ENCODE results near the gene HTR3A. TPM values are rescaled to one million over a fixed set of nuclear protein-coding genes. Genes with fewer than 3 reads are reported as not detected.
A peak's percentile ranks its signal among the peaks of the same experiment; 100 is the strongest.

Gene HTR3A
- total RNA-seq, 2 experiments from 2014 or later: not detected

DNA sequence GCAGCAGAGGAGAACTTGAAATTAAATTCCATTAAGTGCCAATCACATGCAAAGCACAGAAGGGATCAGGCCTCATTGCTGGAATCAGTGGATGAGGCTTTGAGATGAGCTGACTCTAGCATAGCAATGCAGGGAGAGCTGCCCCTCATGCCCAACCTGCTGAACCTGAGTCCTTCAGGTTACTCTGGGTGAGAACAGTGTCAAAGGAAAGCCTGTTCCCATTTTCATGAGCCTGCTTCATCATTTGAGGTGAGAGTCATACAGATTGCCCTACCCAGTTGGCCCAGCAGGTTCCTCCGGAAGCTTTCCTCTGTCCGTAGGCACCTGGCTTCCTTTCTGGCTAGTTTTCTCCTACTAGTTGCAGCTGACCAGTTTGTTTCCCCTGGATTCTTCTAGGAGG is 58.7 kb downstream of the HTR3A start:
- ATAC-seq (ENCODE audit: poor library complexity): no peak
- Histone ChIP-seq H3K4me3 (ENCODE audit: low read length) (no peak overlapping the region), H3K27ac (ENCODE audit: low read depth in 1 of 2, low read length in 2 of 2) (no peak overlapping the region), H3K9me3 (ENCODE audit: control insufficient read depth in 1 of 2, insufficient read depth in 1 of 2, low read length in 2 of 2) (no peaks in the 10 kb centered on the region), H3K36me3 (ENCODE audit: insufficient read depth, low read length) (no peaks in the 10 kb centered on the region), H3K4me1 (ENCODE audit: insufficient read depth, low read length) (peaks cover 10% of the 10 kb centered on the region), H3K27me3 (ENCODE audit: control insufficient read depth in 1 of 2, insufficient read depth in 2 of 2, low read length in 2 of 2) (peaks cover 0 to 3% of the 10 kb centered on the region in 2 experiments)
- H3K27ac Mint-ChIP-seq: no peak overlapping the region
- intact Hi-C loops (cut with DNase I, micrococcal nuclease): no loop called here
- H3K27me3 Mint-ChIP-seq: peaks cover 8% of the 10 kb centered on the region
- DNase-seq: no peak
- ChIA-PET CTCF (no interaction called here), POLR2A (no interaction called here)
- H3K36me3 Mint-ChIP-seq (ENCODE audit: low read depth): no peaks in the 10 kb centered on the region
- H3K9me3 Mint-ChIP-seq: no peaks in the 10 kb centered on the region
- no peak overlapping the region for H3K4me3 Mint-ChIP-seq
- TF ChIP-seq, protein P1, sequence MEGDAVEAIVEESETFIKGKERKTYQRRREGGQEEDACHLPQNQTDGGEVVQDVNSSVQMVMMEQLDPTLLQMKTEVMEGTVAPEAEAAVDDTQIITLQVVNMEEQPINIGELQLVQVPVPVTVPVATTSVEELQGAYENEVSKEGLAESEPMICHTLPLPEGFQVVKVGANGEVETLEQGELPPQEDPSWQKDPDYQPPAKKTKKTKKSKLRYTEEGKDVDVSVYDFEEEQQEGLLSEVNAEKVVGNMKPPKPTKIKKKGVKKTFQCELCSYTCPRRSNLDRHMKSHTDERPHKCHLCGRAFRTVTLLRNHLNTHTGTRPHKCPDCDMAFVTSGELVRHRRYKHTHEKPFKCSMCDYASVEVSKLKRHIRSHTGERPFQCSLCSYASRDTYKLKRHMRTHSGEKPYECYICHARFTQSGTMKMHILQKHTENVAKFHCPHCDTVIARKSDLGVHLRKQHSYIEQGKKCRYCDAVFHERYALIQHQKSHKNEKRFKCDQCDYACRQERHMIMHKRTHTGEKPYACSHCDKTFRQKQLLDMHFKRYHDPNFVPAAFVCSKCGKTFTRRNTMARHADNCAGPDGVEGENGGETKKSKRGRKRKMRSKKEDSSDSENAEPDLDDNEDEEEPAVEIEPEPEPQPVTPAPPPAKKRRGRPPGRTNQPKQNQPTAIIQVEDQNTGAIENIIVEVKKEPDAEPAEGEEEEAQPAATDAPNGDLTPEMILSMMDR (IDR thresholded peaks at IDR 0.05): no peak
- no peaks in the 10 kb centered on the region for H3K4me1 Mint-ChIP-seq (ENCODE audit: low read depth)

DNA sequence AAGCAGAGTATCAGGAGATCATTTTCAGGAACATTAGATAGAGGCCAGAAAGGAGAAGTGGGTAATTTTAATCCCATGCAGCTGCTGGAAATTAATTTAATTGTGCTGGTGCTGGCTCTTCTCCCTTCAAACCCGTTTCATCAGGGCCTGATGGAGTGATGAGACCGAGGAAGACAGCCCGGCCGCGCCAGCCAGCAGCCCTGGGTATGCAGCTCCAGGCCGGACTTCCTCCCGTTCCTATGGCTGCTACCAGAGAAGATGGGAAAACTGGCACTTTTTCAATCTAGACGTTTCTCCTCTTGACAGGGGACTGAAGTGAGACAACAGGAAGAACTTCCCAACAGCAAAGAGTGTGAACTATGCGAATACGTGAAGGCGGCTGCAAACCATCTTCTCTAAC is 60.0 kb downstream of the HTR3A start:
- ChIA-PET CTCF (interaction anchor here (1.3 to 6.0 kb wide), 2 partner anchors 138 to 226 kb away, joined by 3 to 33 read pairs; no protein-coding TSS in a partner anchor), POLR2A (no interaction called here)
- no peak for DNase-seq
- ATAC-seq (ENCODE audit: poor library complexity): no peak
- no peak overlapping the region for H3K4me3 Mint-ChIP-seq
- no peaks in the 10 kb centered on the region for H3K9me3 Mint-ChIP-seq
- Histone ChIP-seq H3K4me1 (ENCODE audit: insufficient read depth, low read length) (peaks cover 10% of the 10 kb centered on the region), H3K27me3 (ENCODE audit: control insufficient read depth in 1 of 2, insufficient read depth in 2 of 2, low read length in 2 of 2) (peaks cover 0 to 3% of the 10 kb centered on the region in 2 experiments), H3K27ac (ENCODE audit: low read depth in 1 of 2, low read length in 2 of 2) (no peak overlapping the region), H3K9me3 (ENCODE audit: control insufficient read depth in 1 of 2, insufficient read depth in 1 of 2, low read length in 2 of 2) (no peaks in the 10 kb centered on the region), H3K36me3 (ENCODE audit: insufficient read depth, low read length) (no peaks in the 10 kb centered on the region), H3K4me3 (ENCODE audit: low read length) (no peak overlapping the region)
- no peaks in the 10 kb centered on the region for H3K4me1 Mint-ChIP-seq (ENCODE audit: low read depth)
- peaks cover 5% of the 10 kb centered on the region for H3K27me3 Mint-ChIP-seq
- intact Hi-C loops (cut with DNase I, micrococcal nuclease): no loop called here
- TF ChIP-seq, protein P1 (IDR thresholded peaks at IDR 0.05): no peak
- H3K27ac Mint-ChIP-seq: no peak overlapping the region
- no peaks in the 10 kb centered on the region for H3K36me3 Mint-ChIP-seq (ENCODE audit: low read depth)

DNA sequence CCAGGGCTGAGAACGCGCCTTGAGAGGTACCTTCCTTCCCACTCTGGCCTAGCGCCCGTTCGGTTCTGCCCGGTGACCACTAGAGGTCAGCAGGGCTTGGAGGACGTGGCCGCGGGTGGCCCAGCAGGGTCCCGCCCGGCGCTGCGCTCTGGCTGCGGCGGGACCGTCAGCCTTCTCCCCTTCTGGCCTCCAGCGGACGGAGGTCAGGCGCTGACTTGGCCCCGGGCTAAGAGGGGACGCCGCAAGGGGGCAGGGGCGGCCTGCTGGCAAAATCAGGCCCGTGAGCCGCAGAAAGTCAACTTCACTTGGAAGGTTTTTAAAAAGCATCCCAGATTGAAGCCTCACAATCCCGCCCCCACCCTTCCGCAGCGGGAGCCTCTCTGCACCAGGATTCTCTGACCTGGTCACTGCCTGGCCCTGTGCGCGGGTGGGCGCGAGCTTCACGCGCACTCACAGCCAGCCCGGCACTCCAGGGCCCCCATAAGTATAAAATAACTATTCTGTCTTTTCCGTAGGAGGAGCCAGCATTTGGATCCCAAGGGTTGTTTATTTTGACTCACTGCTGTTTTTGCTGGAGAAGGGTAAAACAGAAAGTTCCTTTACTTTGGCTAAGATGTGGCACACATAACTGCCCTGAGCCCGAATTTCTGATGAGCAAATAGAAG is 61.4 kb downstream of the HTR3A start:
- H3K27ac Mint-ChIP-seq: no peak overlapping the region
- DNase-seq: peak; percentile 22 to 74 (median 49)

More for the DNA sequence above, 61.4 kb downstream of the HTR3A start:
- intact Hi-C loops (cut with DNase I, micrococcal nuclease): loop anchor here (1.0 to 2.0 kb wide), 4 partner anchors 41 to 225 kb away; no protein-coding TSS in a partner anchor
- Mint-ChIP-seq H3K9me3 (no peaks in the 10 kb centered on the region), H3K27me3 (no peaks in the 10 kb centered on the region), H3K36me3 (ENCODE audit: low read depth) (no peaks in the 10 kb centered on the region), H3K4me3 (no peak overlapping the region), H3K4me1 (ENCODE audit: low read depth) (no peaks in the 10 kb centered on the region)
- POLR2A ChIA-PET: no interaction called here
- Histone ChIP-seq H3K9me3 (ENCODE audit: control insufficient read depth in 1 of 2, insufficient read depth in 1 of 2, low read length in 2 of 2) (no peaks in the 10 kb centered on the region), H3K4me3 (ENCODE audit: low read length) (peak overlapping the region; percentile 19), H3K27me3 (ENCODE audit: control insufficient read depth in 1 of 2, insufficient read depth in 2 of 2, low read length in 2 of 2) (peaks cover 0 to 3% of the 10 kb centered on the region in 2 experiments), H3K4me1 (ENCODE audit: insufficient read depth, low read length) (peaks cover 10% of the 10 kb centered on the region), H3K36me3 (ENCODE audit: insufficient read depth, low read length) (no peaks in the 10 kb centered on the region), H3K27ac (ENCODE audit: low read depth in 1 of 2, low read length in 2 of 2) (no peak overlapping the region)
- ATAC-seq (ENCODE audit: poor library complexity): peak; percentile 56
- CTCF ChIA-PET: interaction anchor here (1.3 to 6.0 kb wide), 5 partner anchors 140 to 229 kb away, joined by 3 to 33 read pairs (median 3); no protein-coding TSS in a partner anchor
- TF ChIP-seq, protein P1 (IDR thresholded peaks at IDR 0.05): peak; percentile 74
